Measurements from ENCODE around the gene PRR20G. TPM values are rescaled to one million over a fixed set of nuclear protein-coding genes. Genes with fewer than 3 reads are reported as not detected.

Gene PRR20G
- total and polyA plus RNA-seq, 2 donors (not counting 1 experiment from before 2014, with no cell fraction given), result not detected

- H3K79me2 ChIP-seq (ENCODE audit: control insufficient read depth, insufficient read depth, low read length), result no peaks in the 10 kb centered on the region
- CTCF ChIA-PET, result no interaction called here
- no peaks in the 10 kb centered on the region for H3K36me3 ChIP-seq (replicated peaks in 1 of 2; ENCODE audit: control extremely low read depth in 1 of 2, control insufficient read depth in 1 of 2, extremely low read depth in 1 of 2, insufficient read depth in 2 of 2, low read length in 1 of 2)
- H3K27ac Mint-ChIP-seq, result no peak overlapping the region
- H3K27me3 ChIP-seq (replicated peaks in 1 of 4; ENCODE audit: control extremely low read depth in 1 of 4, control insufficient read depth in 3 of 4, insufficient read depth in 4 of 4, low read length in 3 of 4), result no peaks in the 10 kb centered on the region
- no peak overlapping the region for H3K4me3 ChIP-seq (ENCODE audit: control extremely low read depth in 1 of 5, extremely low read depth in 1 of 5, insufficient read depth in 1 of 5, low read depth in 2 of 5, low read length in 4 of 5)
- no peak overlapping the region for H3K4me2 ChIP-seq (replicated peaks; ENCODE audit: low read depth, low read length, poor library complexity, severe bottlenecking)
- H4K20me1 ChIP-seq (ENCODE audit: control insufficient read depth, insufficient read depth, low read length, poor library complexity, severe bottlenecking), result no peaks in the 10 kb centered on the region
- no peak for DNase-seq
- no peak overlapping the region for H3K4me3 Mint-ChIP-seq
- no peaks in the 10 kb centered on the region for H3K4me1 Mint-ChIP-seq
- H3K9me3 Mint-ChIP-seq (ENCODE audit: insufficient read depth), result no peaks in the 10 kb centered on the region
- TF ChIP-seq EZH2 (IDR thresholded peaks at IDR 0.05; ENCODE audit: borderline replicate concordance, insufficient read depth, low read depth, low read length, poor library complexity, severe bottlenecking) (no peak), CTCF (IDR thresholded peaks at IDR 0.05) (no peak)
- no peak overlapping the region for H3K9ac ChIP-seq (ENCODE audit: low read length)
- POLR2A ChIA-PET, result no interaction called here
- H3K9me3 ChIP-seq (ENCODE audit: control extremely low read depth in 1 of 3, control insufficient read depth in 2 of 3, insufficient read depth in 1 of 3, low read length in 2 of 3), result no peaks in the 10 kb centered on the region
- no peaks in the 10 kb centered on the region for H3K4me1 ChIP-seq (ENCODE audit: control insufficient read depth in 2 of 2, insufficient read depth in 2 of 2, low read length in 2 of 2)
- no peak for ATAC-seq (ENCODE audit: low read depth)
- peaks cover 10% of the 10 kb centered on the region for H3K27me3 Mint-ChIP-seq
- WGBS (ENCODE audit: insufficient coverage), result 91% methylated on average over 1 of the region's 2 CpGs
- no peak overlapping the region for H3K27ac ChIP-seq (ENCODE audit: low read length in 2 of 2)
- intact Hi-C loops (cut with micrococcal nuclease), result no loop called here
- H2AFZ ChIP-seq (ENCODE audit: insufficient read depth, low read depth, low read length, poor library complexity, severe bottlenecking), result no peak overlapping the region
These were observed 29.1 kb downstream of the PRR20G start for GRCh38 chr3:127258733-127259132.

GRCh38 chr3:127257351-127257750 is 30.5 kb downstream of the PRR20G start:
- no peaks in the 10 kb centered on the region for H3K4me1 Mint-ChIP-seq
- Histone ChIP-seq H3K4me2 (replicated peaks; ENCODE audit: low read depth, low read length, poor library complexity, severe bottlenecking) (no peak overlapping the region), H3K27me3 (replicated peaks in 1 of 4; ENCODE audit: control extremely low read depth in 1 of 4, control insufficient read depth in 3 of 4, insufficient read depth in 4 of 4, low read length in 3 of 4) (no peaks in the 10 kb centered on the region), H4K20me1 (ENCODE audit: control insufficient read depth, insufficient read depth, low read length, poor library complexity, severe bottlenecking) (no peaks in the 10 kb centered on the region), H3K4me3 (ENCODE audit: control extremely low read depth in 1 of 5, extremely low read depth in 1 of 5, insufficient read depth in 1 of 5, low read depth in 2 of 5, low read length in 4 of 5) (no peak overlapping the region), H3K79me2 (ENCODE audit: control insufficient read depth, insufficient read depth, low read length) (no peaks in the 10 kb centered on the region), H3K27ac (ENCODE audit: low read length in 2 of 2) (no peak overlapping the region), H3K9ac (ENCODE audit: low read length) (no peak overlapping the region), H3K36me3 (replicated peaks in 1 of 2; ENCODE audit: control extremely low read depth in 1 of 2, control insufficient read depth in 1 of 2, extremely low read depth in 1 of 2, insufficient read depth in 2 of 2, low read length in 1 of 2) (no peaks in the 10 kb centered on the region), H2AFZ (ENCODE audit: insufficient read depth, low read depth, low read length, poor library complexity, severe bottlenecking) (no peak overlapping the region), H3K9me3 (ENCODE audit: control extremely low read depth in 1 of 3, control insufficient read depth in 2 of 3, insufficient read depth in 1 of 3, low read length in 2 of 3) (no peaks in the 10 kb centered on the region), H3K4me1 (ENCODE audit: control insufficient read depth in 2 of 2, insufficient read depth in 2 of 2, low read length in 2 of 2) (no peaks in the 10 kb centered on the region)
- H3K27me3 Mint-ChIP-seq, result peaks cover 10% of the 10 kb centered on the region
- ChIA-PET POLR2A (no interaction called here), CTCF (no interaction called here)
- no peaks in the 10 kb centered on the region for H3K9me3 Mint-ChIP-seq (ENCODE audit: insufficient read depth)
- intact Hi-C loops (cut with micrococcal nuclease), result no loop called here
- H3K27ac Mint-ChIP-seq, result no peak overlapping the region
- TF ChIP-seq CTCF (IDR thresholded peaks at IDR 0.05) (no peak), EZH2 (IDR thresholded peaks at IDR 0.05; ENCODE audit: borderline replicate concordance, insufficient read depth, low read depth, low read length, poor library complexity, severe bottlenecking) (no peak)
- H3K4me3 Mint-ChIP-seq, result no peak overlapping the region
- ATAC-seq (ENCODE audit: low read depth), result no peak
- no peak for DNase-seq
- 86% methylated on average over 5 of the region's 5 CpGs for WGBS (ENCODE audit: insufficient coverage)

All from B cell (primary cell).